ENCODE results near the gene ABHD2.
"Not testable (repeated sequence)": the region's sequence is repeated elsewhere in the genome, so short reads cannot be mapped to it uniquely, and the experiment has no call there.

The ABHD2 gene

DNA sequence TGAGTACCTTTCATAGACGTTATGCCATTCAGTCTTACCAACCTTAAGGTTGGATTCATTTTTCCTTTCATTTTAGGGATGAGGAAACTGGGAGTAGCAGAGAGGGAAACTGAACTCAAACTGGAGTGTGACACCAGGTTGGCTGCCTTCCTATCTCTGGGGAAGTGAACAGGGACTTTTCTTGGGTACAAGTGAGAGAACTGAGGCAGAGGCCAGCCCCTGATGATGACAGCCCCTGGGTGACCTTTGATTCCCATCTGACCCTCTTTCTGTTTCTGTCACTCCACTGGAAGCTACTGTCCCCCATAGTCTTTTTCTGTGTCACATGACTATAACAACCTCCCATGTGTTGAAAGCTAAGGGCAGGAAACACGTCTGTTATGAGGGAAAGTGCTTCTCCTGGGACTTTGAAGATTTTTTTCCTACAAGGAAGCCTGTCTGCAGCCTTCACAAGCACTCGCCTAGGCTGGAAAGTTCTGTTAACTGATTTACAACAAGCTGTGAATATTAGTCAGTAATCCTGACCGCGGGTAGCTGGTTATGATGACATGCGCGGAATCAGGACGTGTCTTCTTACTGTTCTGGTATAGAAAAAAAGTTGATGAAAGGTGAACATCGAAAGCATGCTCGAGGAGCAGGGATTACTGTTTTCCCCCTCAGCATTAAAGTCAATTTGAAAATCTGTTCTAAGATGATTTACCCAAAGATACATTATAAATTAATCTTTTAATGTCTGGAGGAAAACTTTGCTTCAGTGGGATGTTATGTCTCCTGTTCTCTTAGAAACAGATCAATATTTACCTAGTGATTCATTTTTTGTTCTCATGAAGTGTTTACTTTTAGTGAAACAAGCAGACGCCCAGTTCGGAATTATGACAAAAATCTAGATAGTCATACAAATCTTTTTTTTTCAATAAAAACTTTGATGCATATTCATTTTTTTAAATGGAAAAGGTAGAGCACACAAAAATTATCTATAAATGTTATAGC, 31.5 kb downstream of the ABHD2 start:
- H3K27ac ChIP-seq (ENCODE audit: low read length): no peak overlapping the region
- ATAC-seq (ENCODE audit: insufficient read depth, low read depth) (no peak), DNase-seq (no peak)
- no peaks in the 10 kb centered on the region for H3K4me1 ChIP-seq (ENCODE audit: insufficient read depth, low read length)
- H3K27me3 ChIP-seq (ENCODE audit: insufficient read depth, low read length, poor library complexity): no peaks in the 10 kb centered on the region
- H3K9me3 ChIP-seq (ENCODE audit: insufficient read depth, low read length, severe bottlenecking): no peaks in the 10 kb centered on the region
- H3K4me3 ChIP-seq (ENCODE audit: low read depth in 1 of 2, low read length in 2 of 2): no peak overlapping the region
- H4K20me1 ChIP-seq (ENCODE audit: insufficient read depth, low read length): no peaks in the 10 kb centered on the region
- no peaks in the 10 kb centered on the region for H3K79me2 ChIP-seq (ENCODE audit: insufficient read depth, low read length)
- peaks cover 28% of the 10 kb centered on the region for H3K36me3 ChIP-seq (ENCODE audit: insufficient read depth, low read length)
- no peak overlapping the region for H3K9ac ChIP-seq (ENCODE audit: low read depth, low read length)
- H2AFZ ChIP-seq (ENCODE audit: low read depth, low read length): no peak overlapping the region
- H3K4me2 ChIP-seq (ENCODE audit: insufficient read depth, low read length): no peak overlapping the region
- TF ChIP-seq EZH2 (IDR thresholded peaks at IDR 0.05; ENCODE audit: borderline replicate concordance, low read depth, low read length, severe bottlenecking) (no peak), CTCF (IDR thresholded peaks at IDR 0.05; ENCODE audit: borderline replicate concordance, extremely low read depth, low read length, poor library complexity, severe bottlenecking) (no peak)

GRCh38 chr15:89120479-89121000, 32.3 kb downstream of the ABHD2 start:
- not testable (repeated sequence) for H3K9ac ChIP-seq (ENCODE audit: low read depth, low read length); DNase-seq; H4K20me1 ChIP-seq (ENCODE audit: insufficient read depth, low read length); H3K27me3 ChIP-seq (ENCODE audit: insufficient read depth, low read length, poor library complexity); H3K9me3 ChIP-seq (ENCODE audit: insufficient read depth, low read length, severe bottlenecking); H2AFZ ChIP-seq (ENCODE audit: low read depth, low read length); ATAC-seq (ENCODE audit: insufficient read depth, low read depth); H3K27ac ChIP-seq (ENCODE audit: low read length); H3K4me2 ChIP-seq (ENCODE audit: insufficient read depth, low read length); H3K4me1 ChIP-seq (ENCODE audit: insufficient read depth, low read length); H3K79me2 ChIP-seq (ENCODE audit: insufficient read depth, low read length); H3K4me3 ChIP-seq (ENCODE audit: low read depth in 1 of 2, low read length in 2 of 2)
- H3K36me3 ChIP-seq (ENCODE audit: insufficient read depth, low read length): peaks cover 31% of the 10 kb centered on the region

DNA sequence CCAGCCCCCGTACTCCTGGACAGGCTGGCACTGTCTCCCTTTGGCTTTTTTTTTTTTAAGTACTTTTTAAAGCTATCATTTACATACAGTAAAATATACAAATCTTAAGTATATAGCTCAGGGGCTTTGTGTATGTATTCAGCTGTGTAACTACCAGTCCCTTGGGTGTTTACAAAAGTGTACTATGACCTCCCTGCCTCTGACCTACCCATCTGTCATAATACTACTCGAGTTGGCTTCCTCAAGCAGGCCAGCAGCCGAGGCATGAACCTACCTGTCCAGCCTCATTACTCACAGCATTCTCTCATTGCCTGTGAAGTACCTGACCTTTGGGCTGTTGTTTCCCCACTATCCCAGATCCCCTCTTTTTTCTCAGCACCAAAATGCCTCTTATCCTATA, 33.2 kb downstream of the ABHD2 start:
- DNase-seq (no peak), ATAC-seq (ENCODE audit: insufficient read depth, low read depth) (no peak)
- Histone ChIP-seq H3K4me3 (ENCODE audit: low read depth in 1 of 2, low read length in 2 of 2) (no peak overlapping the region), H3K36me3 (ENCODE audit: insufficient read depth, low read length) (peaks cover 31% of the 10 kb centered on the region), H3K9ac (ENCODE audit: low read depth, low read length) (no peak overlapping the region), H3K9me3 (ENCODE audit: insufficient read depth, low read length, severe bottlenecking) (no peaks in the 10 kb centered on the region), H4K20me1 (ENCODE audit: insufficient read depth, low read length) (no peaks in the 10 kb centered on the region), H3K4me1 (ENCODE audit: insufficient read depth, low read length) (no peaks in the 10 kb centered on the region), H3K79me2 (ENCODE audit: insufficient read depth, low read length) (no peaks in the 10 kb centered on the region), H3K27ac (ENCODE audit: low read length) (no peak overlapping the region), H2AFZ (ENCODE audit: low read depth, low read length) (no peak overlapping the region), H3K4me2 (ENCODE audit: insufficient read depth, low read length) (no peak overlapping the region), H3K27me3 (ENCODE audit: insufficient read depth, low read length, poor library complexity) (no peaks in the 10 kb centered on the region)
- TF ChIP-seq CTCF (IDR thresholded peaks at IDR 0.05; ENCODE audit: borderline replicate concordance, extremely low read depth, low read length, poor library complexity, severe bottlenecking) (no peak), EZH2 (IDR thresholded peaks at IDR 0.05; ENCODE audit: borderline replicate concordance, low read depth, low read length, severe bottlenecking) (no peak)

DNA sequence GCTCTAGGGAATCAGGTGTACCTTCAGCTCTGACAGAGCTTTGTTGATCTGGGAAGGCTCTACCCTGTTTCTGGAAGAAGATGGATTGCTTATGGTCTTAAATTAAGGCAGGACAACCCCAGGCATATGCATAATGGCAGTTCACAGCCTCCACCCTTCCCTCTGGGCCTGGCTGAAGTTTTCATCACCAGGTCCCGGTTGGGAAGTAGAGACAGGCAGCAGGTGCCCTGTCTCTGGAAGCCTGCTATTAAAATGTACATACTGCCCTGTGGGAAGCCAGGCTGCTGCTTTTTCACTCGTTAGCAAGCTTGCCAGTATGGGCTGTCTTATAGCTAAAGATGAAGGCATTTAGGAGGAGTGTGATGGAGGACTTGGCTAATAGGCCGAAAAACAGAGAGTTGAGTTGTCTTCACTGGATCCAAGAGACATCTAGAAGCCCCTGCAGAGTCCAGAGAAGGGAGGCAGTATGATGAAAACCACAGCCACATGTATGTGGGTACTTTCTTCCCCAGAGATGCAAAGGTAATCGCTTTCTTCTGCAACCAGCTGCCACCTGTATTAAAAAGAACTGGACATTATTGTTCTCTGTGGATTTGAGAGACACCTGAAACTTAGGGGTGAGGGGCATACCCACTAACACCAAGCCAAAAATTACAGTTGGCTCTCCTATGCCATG, 34.4 kb downstream of the ABHD2 start:
- TF ChIP-seq CTCF (IDR thresholded peaks at IDR 0.05; ENCODE audit: borderline replicate concordance, extremely low read depth, low read length, poor library complexity, severe bottlenecking) (no peak), EZH2 (IDR thresholded peaks at IDR 0.05; ENCODE audit: borderline replicate concordance, low read depth, low read length, severe bottlenecking) (no peak)
- Histone ChIP-seq H2AFZ (ENCODE audit: low read depth, low read length) (no peak overlapping the region), H3K79me2 (ENCODE audit: insufficient read depth, low read length) (no peaks in the 10 kb centered on the region), H3K4me1 (ENCODE audit: insufficient read depth, low read length) (no peaks in the 10 kb centered on the region), H3K36me3 (ENCODE audit: insufficient read depth, low read length) (peaks cover 22% of the 10 kb centered on the region), H3K27ac (ENCODE audit: low read length) (no peak overlapping the region), H3K27me3 (ENCODE audit: insufficient read depth, low read length, poor library complexity) (no peaks in the 10 kb centered on the region), H3K9ac (ENCODE audit: low read depth, low read length) (no peak overlapping the region), H3K4me2 (ENCODE audit: insufficient read depth, low read length) (no peak overlapping the region), H4K20me1 (ENCODE audit: insufficient read depth, low read length) (no peaks in the 10 kb centered on the region), H3K9me3 (ENCODE audit: insufficient read depth, low read length, severe bottlenecking) (no peaks in the 10 kb centered on the region), H3K4me3 (ENCODE audit: low read depth in 1 of 2, low read length in 2 of 2) (no peak overlapping the region)
- DNase-seq (no peak), ATAC-seq (ENCODE audit: insufficient read depth, low read depth) (no peak)

Measured in DND-41 (cell line).